A673 (cell line): Measurements from ENCODE around the gene PHTF1. TPM values are rescaled to one million over a fixed set of nuclear protein-coding genes. Genes with fewer than 3 reads are reported as not detected.
"Not testable (repeated sequence)": the region's sequence is repeated elsewhere in the genome, so short reads cannot be mapped to it uniquely, and the experiment has no call there.

Source experiments
- BruUV-seq: library from RNA; stranded (reverse); fragments of 400-500 nt; replicated peaks from 2 replicates; lab custom pipeline; 2021; lab: Mats Ljungman, UMichigan
- CTCF ChIA-PET: fragments of 300-600 bp; sonication (Branson Sonifier 250); formaldehyde crosslinking; loops from one replicate; lab custom pipeline; 2022; ENCODE audit warnings: antibody characterized with exemption; lab: Charles Lee
- POLR2A ChIA-PET: fragments of 300-600 bp; sonication (Branson Sonifier 250); formaldehyde crosslinking; loops from one replicate; lab custom pipeline; 2022; ENCODE audit warnings: antibody characterized with exemption; ENCODE audit not compliant: low non-redundant PET; lab: Charles Lee
- DNase-seq: peaks from one replicate; pipeline ENCODE4 v3.0.0-alpha.2; 2015; ENCODE audit warnings: low spot score
- H3K27ac ChIP-seq: fragments of 200-600 bp; sonication (generic); 2 replicates; pipeline ENCODE4 v1.5.1; 2016; ENCODE audit warnings: mixed run types, low read depth, mild to moderate bottlenecking, mixed read lengths, antibody characterized with exemption, low read length; ENCODE audit not compliant: poor library complexity, severe bottlenecking
- H3K27me3 ChIP-seq: fragments of 200-600 bp; sonication (generic); replicated peaks from 2 replicates; pipeline ENCODE4 v1.6.1; 2017; ENCODE audit warnings: mixed run types, low read depth, mild to moderate bottlenecking, mixed read lengths, antibody characterized with exemption, low read length; ENCODE audit not compliant: insufficient read depth, poor library complexity
- H3K36me3 ChIP-seq: fragments of 200-600 bp; sonication (generic); 2 replicates; pipeline ENCODE4 v1.6.1; 2016; ENCODE audit warnings: mixed run types, mild to moderate bottlenecking, mixed read lengths, antibody characterized with exemption, low read length; ENCODE audit not compliant: insufficient read depth, poor library complexity, severe bottlenecking
- H3K4me1 ChIP-seq: fragments of 200-600 bp; sonication (generic); 2 replicates; pipeline ENCODE4 v1.6.1; 2017; ENCODE audit warnings: mixed run types, mild to moderate bottlenecking, mixed read lengths, antibody characterized with exemption, low read length; ENCODE audit not compliant: insufficient read depth, poor library complexity, severe bottlenecking
- H3K4me3 ChIP-seq: fragments of 200-600 bp; sonication (generic); 2 replicates; pipeline ENCODE4 v1.5.1; 2016; ENCODE audit warnings: low read depth, mixed run types, mild to moderate bottlenecking, mixed read lengths, low read length; ENCODE audit not compliant: poor library complexity, severe bottlenecking
- H3K9me3 ChIP-seq: fragments of 200-600 bp; sonication (generic); 2 replicates; pipeline ENCODE4 v1.6.1; 2016; ENCODE audit warnings: mixed run types, low read depth, mild to moderate bottlenecking, mixed read lengths, antibody characterized with exemption, low read length; ENCODE audit not compliant: poor library complexity, severe bottlenecking
- EZH2 ChIP-seq: fragments of 200-600 bp; sonication (generic); IDR thresholded peaks from 2 replicates; pipeline ENCODE4 v1.6.1; 2017; ENCODE audit warnings: borderline replicate concordance, low read depth, mild to moderate bottlenecking, mixed read lengths, antibody characterized with exemption, low read length; ENCODE audit not compliant: poor library complexity, severe bottlenecking
- intact Hi-C: fragments of 100-400 bp; cut with micrococcal nuclease; formaldehyde crosslinking; loops from one replicate; pipeline ENCODE4 v1.10.0; 2022; ENCODE audit not compliant: unreplicated experiment
- total RNA-seq: library from RNA; stranded (reverse); gene quantifications from 2 replicates; pipeline ENCODE4 v1.2.3, GENCODE V29; 2021
- TF ChIP-seq, protein P1 (sequence below): fragments of 300-800, 200-600 bp; sonication (generic); conservative IDR thresholded peaks from 2 replicates; pipeline ENCODE4 v1.5.1; 2017; ENCODE audit warnings: low read depth, mild to moderate bottlenecking, antibody characterized with exemption, low read length, moderate library complexity, mixed read lengths

PHTF1 gene
- total RNA-seq, 1 experiment from 2014 or later: 57.2 TPM

DNA sequence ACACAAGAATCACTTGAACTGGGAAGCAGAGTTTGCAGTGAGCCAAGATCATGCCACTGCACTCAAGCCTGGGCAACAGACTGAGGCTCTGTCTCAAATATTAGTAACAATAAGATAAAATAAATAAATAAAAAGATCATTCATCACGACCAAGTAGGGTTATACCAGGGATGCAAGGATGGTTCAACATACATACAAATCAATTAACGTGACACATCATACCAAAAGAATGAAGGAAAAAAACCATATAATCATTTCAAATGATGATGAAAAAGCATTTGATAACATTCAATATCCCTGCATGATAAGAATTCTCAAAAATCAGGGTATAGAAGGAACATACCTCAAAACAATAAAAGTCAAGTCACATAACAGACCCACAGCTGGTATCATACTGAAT, 38.3 kb downstream of the PHTF1 start:
- Histone ChIP-seq H3K27me3 (no peaks in the 10 kb centered on the region), H3K9me3 (peaks cover 4% of the 10 kb centered on the region), H3K36me3 (peaks cover 45% of the 10 kb centered on the region), H3K27ac (no peak overlapping the region), H3K4me3 (no peak overlapping the region), H3K4me1 (no peaks in the 10 kb centered on the region)
- CTCF ChIA-PET: no interaction called here
- no peak for DNase-seq
- POLR2A ChIA-PET: no interaction called here
- BruUV-seq: no TSS peak
- intact Hi-C loops: no loop called here
- TF ChIP-seq, protein P1, sequence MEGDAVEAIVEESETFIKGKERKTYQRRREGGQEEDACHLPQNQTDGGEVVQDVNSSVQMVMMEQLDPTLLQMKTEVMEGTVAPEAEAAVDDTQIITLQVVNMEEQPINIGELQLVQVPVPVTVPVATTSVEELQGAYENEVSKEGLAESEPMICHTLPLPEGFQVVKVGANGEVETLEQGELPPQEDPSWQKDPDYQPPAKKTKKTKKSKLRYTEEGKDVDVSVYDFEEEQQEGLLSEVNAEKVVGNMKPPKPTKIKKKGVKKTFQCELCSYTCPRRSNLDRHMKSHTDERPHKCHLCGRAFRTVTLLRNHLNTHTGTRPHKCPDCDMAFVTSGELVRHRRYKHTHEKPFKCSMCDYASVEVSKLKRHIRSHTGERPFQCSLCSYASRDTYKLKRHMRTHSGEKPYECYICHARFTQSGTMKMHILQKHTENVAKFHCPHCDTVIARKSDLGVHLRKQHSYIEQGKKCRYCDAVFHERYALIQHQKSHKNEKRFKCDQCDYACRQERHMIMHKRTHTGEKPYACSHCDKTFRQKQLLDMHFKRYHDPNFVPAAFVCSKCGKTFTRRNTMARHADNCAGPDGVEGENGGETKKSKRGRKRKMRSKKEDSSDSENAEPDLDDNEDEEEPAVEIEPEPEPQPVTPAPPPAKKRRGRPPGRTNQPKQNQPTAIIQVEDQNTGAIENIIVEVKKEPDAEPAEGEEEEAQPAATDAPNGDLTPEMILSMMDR: no peak
- no peak for TF ChIP-seq EZH2

- H3K4me1 ChIP-seq, POLR2A ChIA-PET, H3K9me3 ChIP-seq, DNase-seq, H3K27me3 ChIP-seq, BruUV-seq, intact Hi-C loops, H3K27ac ChIP-seq, H3K4me3 ChIP-seq, CTCF ChIA-PET: not testable (repeated sequence)
- peaks cover 34% of the 10 kb centered on the region for H3K36me3 ChIP-seq
Measured at GRCh38 chr1:113718621-113719020, 40.7 kb downstream of the PHTF1 start.

- H3K4me1 ChIP-seq, CTCF ChIA-PET, H3K4me3 ChIP-seq, BruUV-seq, DNase-seq, H3K27me3 ChIP-seq, POLR2A ChIA-PET, intact Hi-C loops, H3K9me3 ChIP-seq, H3K27ac ChIP-seq: not testable (repeated sequence)
- peaks cover 27% of the 10 kb centered on the region for H3K36me3 ChIP-seq
Measured at GRCh38 chr1:113717506-113717905, 41.8 kb downstream of the PHTF1 start.

GRCh38 chr1:113714606-113715269, 44.5 kb downstream of the PHTF1 start:
- ChIA-PET POLR2A (no interaction called here), CTCF (no interaction called here)
- intact Hi-C loops: no loop called here
- Histone ChIP-seq H3K27ac (no peak overlapping the region), H3K4me3 (no peak overlapping the region), H3K27me3 (no peaks in the 10 kb centered on the region), H3K36me3 (peaks cover 25% of the 10 kb centered on the region), H3K9me3 (no peaks in the 10 kb centered on the region), H3K4me1 (no peaks in the 10 kb centered on the region)
- no peak for DNase-seq
- TF ChIP-seq, protein P1: no peak
- TF ChIP-seq EZH2: no peak
- BruUV-seq: no TSS peak
